Inflammatory macrophage treated with lipopolysaccharide for 4 hours (primary cell): ENCODE data around the gene XPO4.
A peak's percentile ranks its signal among the peaks of the same experiment; 100 is the strongest.
"Not testable (repeated sequence)": the region's sequence is repeated elsewhere in the genome, so short reads cannot be mapped to it uniquely, and the experiment has no call there.

Source experiments
- DNase-seq: peaks from one replicate; pipeline ENCODE4 v3.0.0-alpha.2; 2020

XPO4 gene

DNA sequence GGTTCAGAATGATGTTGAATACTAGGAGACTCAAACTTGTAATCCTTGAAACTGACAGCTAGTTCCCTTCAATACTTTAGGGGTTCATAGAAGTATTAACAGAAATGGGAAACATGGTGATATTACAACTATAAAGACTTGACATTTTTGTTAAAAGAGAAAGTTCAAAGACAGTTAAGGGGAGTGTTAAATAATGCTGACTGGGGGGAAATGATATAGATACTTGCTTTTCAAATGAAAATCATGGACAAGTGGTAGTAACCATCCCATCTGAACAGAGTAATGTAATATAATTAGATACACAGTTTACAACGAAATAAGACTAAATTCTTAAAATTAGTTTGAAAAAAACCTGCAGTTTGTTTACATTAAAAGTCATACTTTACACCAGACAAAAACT, 122.2 kb downstream of the XPO4 start:
- DNase-seq = no peak

GRCh38 chr13:20779405-20779804, 123.1 kb downstream of the XPO4 start:
- DNase-seq = no peak

- no peak for DNase-seq
Measured at GRCh38 chr13:20778311-20778710, 124.2 kb downstream of the XPO4 start.

DNA sequence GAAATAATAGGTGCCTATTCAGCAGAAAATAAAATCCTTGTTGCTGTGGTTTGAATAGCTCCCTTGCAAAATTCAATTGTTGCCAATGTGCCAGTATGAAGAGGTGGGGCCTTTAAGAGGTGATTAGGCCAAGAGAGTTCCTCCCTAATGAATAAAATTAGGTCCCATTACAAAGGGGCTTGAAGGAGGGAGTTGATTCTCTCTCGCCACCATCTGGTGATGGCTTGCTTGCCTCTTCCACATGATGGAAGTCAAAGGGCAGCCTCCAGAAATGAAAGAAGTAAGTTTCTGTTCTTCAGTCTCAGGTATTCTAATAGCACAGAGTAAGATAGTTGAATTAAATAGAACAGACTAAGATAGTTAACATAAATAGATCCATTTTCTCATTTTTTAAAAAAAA, 125.8 kb downstream of the XPO4 start:
- no peak for DNase-seq

GRCh38 chr13:20775961-20776360, 126.6 kb downstream of the XPO4 start:
- DNase-seq = no peak

GRCh38 chr13:20774746-20775145, 127.8 kb downstream of the XPO4 start:
- no peak for DNase-seq

- peak; percentile 96 for DNase-seq
Measured at GRCh38 chr13:20773194-20774080, 129.1 kb downstream of the XPO4 start, which contains the start of gene EEF1AKMT1. EEF1AKMT1 (minus strand) TSS chr13:20773961; CDS start chr13:20757598, 16,363 bp downstream.

- DNase-seq = no peak
Measured at GRCh38 chr13:20772401-20773131, 130.0 kb downstream of the XPO4 start.

DNA sequence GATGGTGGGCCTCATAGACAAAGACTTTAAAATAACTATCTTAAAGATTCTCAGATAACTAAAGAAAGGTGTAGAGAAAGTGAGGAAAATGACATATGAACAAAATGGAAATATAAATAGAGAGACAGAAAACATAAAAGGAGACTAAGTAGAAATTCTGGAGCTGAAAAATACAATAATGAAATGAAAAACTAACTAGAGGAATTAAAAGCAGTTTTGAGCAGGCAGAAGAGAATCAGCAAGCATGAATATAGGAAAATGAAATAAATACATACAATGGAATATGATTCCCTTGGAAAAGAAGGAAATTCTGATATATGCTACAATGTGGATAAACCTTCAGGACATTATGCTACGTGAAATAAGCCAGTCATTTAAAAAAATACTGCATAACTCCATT, 132.7 kb downstream of the XPO4 start:
- DNase-seq = no peak

DNA sequence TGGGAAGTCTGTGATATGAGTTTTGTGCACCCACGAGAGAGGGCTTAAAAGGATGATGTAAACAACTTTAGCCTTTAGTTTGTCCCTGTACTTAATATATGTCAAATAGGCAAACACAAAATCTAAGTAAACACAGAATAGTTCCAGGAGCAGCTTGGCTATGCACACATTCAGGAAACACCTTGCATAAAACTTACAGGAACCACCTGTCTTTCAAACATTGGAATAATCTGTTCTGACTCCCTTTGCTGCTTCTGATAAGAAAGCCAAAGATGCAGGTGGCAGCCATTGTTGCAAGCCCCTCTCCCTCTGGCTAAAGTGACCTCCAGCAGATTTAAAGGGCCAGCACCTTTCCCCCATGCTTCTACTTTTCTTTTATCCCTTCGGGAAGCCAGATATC, 133.5 kb downstream of the XPO4 start:
- no peak for DNase-seq

DNA sequence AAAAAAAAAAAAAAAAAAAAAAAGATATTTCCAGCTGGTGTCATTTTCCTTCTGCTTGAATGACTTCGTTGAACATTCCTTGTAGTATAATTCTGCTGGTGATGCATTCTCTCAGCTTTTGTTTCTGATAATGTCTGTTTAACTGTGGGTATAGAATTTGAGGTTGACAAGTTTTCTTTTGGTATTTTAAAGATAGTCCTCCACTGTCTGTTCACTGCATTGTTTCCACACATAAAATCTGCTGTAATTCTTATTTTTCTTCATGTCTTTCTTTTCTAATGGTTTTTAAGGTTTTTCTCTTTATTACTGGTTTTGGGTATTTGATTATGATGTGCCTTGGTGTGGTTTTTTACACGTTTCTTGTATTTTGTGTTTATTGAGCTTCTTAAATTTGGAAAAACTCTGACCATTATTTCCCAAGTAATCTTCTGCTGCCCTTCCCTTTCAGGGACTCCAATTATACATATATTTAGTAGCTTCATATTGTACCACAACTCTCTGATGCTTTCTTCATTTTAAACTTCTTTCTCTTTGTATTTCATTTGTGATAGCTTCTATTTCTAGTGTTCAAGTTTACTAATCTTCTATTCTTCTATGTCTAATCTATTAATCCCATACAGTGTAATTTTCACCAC, 135.1 kb downstream of the XPO4 start:
- no peak for DNase-seq

DNA sequence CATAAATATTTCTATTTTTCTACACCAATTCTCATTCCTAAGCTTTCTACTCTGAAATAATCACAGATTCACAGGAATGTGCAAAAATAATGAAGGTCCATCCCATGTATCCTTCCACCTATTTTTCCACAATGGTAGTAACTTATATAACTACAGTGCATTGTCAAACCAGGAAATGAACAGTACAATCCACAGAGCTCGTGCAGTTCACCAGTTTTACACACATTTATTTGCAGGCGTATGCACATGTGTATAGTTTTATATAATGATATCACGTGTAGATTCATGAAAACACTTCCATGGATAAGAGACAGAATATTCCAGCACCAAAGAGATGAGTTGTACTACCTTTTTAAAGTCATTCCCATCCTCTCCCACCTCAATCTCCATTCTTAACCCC, 141.7 kb downstream of the XPO4 start:
- no peak for DNase-seq

DNA sequence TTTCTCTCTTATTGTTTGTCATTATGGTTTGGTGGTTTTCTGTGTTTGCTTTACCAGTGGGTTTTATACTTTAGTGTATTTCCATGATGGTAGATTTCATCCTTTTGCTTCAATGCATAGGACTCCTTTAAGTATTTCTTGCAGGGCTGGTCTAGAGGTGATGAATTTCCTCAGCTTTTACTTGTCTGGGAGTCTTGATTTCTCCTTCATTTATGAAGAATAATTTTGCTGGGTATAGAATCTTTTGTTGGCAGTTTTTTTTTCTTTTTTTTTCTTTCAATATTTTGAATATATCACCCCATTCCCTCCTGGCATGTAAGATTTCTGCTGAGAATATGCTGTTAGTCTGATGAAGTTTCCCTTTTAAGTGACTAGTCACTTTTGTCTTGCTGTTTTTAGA, 148.5 kb downstream of the XPO4 start:
- no peak for DNase-seq

- DNase-seq = no peak
Measured at GRCh38 chr13:20749377-20749776, 153.2 kb downstream of the XPO4 start.

DNA sequence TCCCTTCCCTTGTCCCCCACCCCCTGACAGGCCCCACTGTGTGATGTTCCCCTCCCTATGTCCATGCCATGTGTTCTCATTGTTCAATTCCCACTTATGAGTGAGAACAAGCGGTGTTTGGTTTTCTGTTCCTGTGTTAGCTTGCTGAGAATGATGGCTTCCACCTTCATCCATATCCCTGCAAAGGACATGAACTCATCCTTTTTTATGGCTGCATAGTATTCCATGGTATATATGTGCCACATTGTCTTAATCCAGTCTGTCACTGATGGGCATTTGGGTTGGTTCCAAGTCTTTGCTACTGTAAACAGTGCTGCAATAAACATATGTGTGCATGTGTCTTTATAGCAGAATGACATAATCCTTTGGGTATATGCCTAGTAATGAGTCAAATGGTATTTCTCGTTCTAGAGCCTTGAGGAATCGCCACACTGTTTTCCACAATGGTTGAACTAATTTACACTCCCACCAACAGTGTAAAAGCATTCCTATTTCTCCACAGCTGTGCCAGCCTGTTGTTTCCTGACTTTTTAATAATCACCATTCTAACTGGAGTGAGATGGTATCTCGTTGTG, 158.6 kb downstream of the XPO4 start:
- DNase-seq = not testable (repeated sequence)

DNA sequence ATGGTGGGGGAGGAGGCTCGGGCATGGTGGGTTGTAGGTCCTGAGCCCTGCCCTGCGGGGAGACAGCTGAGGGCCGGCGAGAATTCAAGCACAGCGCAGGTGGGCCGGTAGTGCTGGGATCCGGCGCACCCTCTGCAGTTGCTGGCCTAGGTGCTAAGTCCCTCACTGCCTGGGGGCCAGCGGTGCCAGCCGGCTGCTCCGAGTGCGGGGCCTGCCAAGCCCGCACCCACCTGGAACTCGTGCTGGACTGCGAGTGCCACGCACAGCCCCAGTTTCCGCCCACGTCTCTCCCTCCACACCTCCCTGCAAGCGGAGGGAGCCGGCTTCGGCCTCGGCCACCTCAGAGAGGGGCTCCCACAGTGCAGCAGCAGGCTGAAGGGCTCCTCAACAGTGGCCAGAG, 162.5 kb downstream of the XPO4 start:
- no peak for DNase-seq

DNA sequence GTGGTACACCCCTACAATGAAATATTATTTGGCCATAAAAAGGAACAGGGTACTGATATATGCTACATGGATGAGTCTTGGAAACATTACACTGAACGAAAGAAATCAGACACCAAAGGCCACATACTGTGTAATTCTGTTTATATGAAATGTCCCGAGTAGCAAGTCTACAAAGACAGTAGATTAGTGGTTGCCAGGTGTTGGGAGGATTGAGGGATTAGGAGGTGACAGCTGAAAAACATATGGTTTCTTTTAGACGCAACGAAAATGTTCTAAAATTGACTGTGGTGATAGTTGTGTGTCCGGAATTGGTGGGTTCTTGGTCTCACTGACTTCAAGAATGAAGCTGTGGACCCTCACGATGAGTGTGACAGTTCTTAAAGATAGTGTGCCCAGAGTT, 163.9 kb downstream of the XPO4 start:
- DNase-seq = no peak

GRCh38 chr13:20729633-20730585, 172.6 kb downstream of the XPO4 start:
- no peak for DNase-seq

DNA sequence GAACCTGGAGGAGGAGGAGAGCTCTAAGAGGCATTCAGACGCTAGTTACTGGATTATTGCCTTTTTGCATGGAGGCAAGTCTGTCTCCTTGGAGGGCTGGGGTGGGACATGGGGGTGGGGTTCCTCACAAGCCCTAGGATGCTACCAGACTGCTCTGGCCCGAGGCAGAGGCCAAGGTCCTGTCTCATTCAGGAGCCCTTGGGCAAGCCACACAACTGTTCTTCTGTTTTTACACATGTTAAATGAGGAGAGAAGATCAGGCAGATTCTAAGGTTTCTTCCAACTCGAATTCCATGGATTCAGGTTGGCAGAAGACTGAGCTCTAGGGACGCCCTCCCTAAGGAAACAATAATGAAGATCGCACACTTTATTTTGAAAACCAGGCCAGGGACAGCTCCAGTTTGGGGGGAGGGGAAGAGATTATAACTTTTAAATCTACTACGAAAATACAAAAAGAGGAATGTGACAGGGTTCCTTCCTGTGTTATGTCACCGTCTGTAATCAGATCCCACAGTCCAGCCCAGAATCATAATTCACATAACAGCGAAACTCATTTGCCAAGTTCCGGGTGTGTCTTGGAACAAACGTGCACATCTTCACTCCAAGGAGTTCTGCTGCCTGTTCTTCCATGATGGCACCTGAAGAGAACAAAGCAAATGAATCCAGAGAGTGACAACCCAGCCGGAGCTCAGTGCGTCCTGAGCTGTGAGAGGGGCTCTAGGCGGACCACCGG, 173.8 kb downstream of the XPO4 start:
- DNase-seq = no peak

DNA sequence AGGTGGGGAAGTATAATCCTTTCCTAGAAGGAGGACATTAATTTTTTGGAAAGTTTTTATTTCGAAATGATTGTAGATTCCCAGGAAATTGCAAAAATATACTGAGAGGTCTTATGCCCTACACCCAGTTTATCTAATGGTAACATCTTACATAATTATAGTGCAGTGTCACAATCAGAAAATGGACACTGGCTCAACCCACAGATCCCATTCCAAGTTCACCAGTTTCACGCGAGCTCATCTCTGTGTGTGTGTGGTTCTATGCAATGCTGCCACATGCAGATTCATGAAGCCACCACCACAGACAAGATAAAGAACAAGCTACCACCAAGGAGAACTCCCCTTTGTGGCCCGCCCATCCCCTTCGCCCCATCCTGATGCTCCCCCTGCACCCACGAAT, 174.7 kb downstream of the XPO4 start:
- DNase-seq = no peak
